Activated CD4-positive, alpha-beta T cell treated with anti-CD3 and anti-CD28 coated beads, Interleukin-2, Interleukin-6, amounts not matched to agents 100 ng/mL and 50 ng/mL, durations not matched to agents 16 hours and 8 hours (primary cell): ENCODE results near the gene DNM3.
"Not testable (repeated sequence)": the region's sequence is repeated elsewhere in the genome, so short reads cannot be mapped to it uniquely, and the experiment has no call there.

Experiments used
- DNase-seq: peaks from one replicate; pipeline ENCODE4 v3.0.0-alpha.2; 2020

DNM3 gene

GRCh38 chr1:171841050-171841910 is at the start of gene DNM3:
DNM3 (plus strand) TSS chr1:171841498; CDS start chr1:171841657, 159 bp downstream.
- DNase-seq, result peak; percentile 84

GRCh38 chr1:171792656-171793369 is 48.5 kb upstream of the DNM3 start:
- no peak for DNase-seq

DNA sequence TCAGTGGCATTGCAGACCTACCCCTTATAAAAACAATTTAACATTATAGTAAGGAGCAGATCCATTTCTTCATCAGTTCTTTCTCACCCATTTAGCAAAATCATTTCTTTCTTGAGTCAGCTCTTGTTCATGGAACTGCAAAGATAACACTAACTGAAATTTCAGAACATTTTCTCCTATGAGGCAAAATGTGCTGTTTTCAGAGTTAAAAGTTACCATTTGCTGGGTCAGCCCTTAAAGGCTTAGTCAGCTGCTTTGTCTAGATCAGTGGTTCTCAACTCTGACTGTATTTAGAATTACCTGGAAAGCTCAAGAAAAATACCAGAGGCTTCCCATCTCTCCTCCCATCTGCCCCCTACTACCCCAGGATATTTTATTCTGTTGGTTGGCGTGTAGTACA is 47.7 kb upstream of the DNM3 start:
- no peak for DNase-seq

- peak; percentile 81 for DNase-seq
Observed at GRCh38 chr1:171794085-171794484, 47.2 kb upstream of the DNM3 start.

DNA sequence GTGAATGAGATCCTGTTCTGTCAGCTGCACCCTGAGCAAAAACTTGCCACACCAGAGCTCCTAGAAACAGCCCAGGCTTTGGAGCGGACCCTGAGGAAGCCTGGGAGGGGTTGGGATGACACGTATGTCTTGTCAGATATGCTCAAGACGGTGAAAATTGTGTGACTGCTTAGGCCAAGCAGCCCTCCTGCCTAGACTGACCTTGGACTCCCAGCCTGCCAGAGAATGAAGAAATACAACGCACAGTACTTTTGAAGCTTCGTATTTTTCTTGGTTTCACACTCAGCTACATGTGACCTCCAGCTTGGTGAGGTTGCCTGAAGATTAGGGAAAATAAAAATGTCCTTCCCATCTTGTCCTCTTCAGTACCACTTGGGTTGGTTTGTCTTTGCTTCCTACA is 44.7 kb upstream of the DNM3 start:
- no peak for DNase-seq

GRCh38 chr1:171798311-171798710 is 43.0 kb upstream of the DNM3 start:
- no peak for DNase-seq

DNA sequence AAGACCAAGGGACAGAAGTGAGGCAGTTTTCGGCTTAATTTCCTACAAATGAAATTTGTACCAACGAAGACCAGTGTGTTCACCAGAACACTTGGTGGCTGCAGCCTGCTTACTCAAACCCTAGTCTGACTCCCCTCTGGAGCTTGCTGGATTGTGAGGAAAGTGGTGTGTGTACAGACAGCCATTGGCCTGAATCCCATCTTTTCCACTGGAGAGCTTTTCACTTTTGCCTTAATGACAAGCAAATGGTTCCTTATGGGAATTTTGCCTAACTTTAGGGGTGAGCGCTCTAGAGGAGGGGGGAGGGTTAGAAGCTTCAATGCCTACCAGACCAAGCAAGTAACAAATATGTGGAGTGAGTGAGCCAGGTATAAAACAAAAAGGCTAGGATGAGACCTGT is 42.5 kb upstream of the DNM3 start:
- no peak for DNase-seq

GRCh38 chr1:171799166-171799565 is 42.1 kb upstream of the DNM3 start:
- no peak for DNase-seq

DNA sequence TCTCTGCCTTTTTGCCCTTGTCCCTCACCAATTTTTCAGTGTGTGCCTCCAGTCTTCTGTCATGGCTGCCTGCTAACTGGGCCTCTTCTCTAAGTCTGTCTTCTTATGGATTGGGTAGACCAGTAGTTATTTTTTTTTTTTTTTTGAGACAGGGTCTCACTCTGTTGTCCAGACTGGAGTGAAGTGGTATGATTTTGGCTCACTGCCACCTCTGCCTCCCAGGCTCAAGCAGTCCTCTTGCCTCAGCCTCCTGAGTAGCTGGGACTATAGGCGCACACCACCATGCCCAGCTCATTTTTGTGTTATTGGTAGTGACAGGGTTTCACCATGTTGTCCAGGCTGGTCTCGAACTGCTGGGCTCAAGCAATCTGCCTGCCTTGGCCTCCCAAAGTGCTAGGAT is 41.6 kb upstream of the DNM3 start:
- not testable (repeated sequence) for DNase-seq

DNA sequence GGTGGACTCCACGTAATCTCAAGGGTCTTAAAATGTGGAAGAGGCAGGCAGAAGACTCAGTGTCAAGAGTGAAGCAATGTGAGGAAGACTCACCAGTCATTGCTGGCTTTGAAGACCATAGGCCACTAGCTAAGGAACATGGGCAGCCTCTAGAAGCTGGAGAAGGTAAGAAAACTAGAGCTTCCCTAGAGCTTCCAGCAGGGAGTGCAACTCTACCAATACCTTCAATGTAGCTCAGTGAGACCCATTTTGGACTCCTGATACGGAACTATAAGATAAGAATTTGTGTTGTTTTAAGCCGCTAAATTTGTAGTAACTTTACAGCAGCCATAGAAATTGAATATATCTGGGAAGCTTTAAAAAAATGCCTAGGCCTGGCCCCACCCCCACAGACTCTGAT is 41.0 kb upstream of the DNM3 start:
- no peak for DNase-seq

DNA sequence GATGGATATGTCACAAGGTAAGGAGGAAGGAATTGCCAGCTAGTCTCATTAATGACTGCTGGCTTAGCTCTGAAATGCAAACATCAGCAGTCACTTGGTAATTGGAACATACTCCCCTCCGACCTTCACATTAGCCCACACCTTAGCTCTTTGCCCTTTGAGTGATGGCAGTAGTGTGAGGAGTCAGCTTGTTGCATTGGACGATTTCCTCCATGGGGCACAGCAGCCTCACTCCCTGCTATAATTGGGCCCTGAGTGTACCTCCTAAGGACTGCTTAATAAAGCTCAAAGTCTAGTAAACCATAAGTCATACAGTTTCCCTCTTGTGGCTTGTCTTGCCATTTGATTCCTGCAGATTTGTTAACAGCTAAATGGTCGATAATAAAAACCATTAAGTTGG is 40.4 kb upstream of the DNM3 start:
- DNase-seq, result no peak

DNA sequence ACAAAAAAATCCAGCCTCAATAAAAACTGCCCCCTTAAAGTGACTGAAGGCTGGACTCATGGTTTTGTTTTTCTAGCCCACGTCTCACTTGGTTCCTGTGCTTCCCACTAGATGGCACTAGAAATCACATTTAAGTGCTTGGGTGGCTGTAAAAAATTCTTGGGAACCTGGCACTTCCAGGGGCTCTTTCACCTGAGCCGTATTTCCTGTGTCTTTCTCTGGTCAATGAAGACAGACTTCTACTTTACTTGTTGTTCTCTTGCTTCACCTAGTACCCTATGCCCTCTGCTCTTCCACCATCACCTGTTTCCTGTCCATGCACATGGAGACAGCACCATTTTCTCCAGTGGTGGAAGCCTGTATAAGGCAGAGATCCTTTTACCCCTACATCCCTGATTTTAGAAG is 39.8 kb upstream of the DNM3 start:
- DNase-seq, result peak; percentile 37

DNA sequence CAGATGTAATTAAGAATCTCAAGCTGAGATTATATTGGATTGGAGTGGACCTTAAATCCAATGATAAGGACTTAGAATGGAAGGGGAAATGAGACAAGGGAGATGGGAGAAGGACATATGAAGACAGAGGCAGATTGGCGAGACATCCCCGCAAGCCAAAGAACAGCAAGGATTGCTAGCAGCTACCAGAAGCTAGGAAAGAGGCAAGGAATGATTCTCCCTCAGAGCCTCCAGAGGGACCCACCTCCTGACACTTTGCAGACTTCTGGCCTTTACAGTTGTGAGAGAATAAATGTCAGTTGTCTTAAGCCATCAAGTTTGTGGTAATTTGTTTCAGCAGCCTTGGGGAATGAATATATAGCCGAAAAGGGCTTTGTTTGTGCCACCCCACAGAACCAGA is 39.1 kb upstream of the DNM3 start:
- no peak for DNase-seq

DNA sequence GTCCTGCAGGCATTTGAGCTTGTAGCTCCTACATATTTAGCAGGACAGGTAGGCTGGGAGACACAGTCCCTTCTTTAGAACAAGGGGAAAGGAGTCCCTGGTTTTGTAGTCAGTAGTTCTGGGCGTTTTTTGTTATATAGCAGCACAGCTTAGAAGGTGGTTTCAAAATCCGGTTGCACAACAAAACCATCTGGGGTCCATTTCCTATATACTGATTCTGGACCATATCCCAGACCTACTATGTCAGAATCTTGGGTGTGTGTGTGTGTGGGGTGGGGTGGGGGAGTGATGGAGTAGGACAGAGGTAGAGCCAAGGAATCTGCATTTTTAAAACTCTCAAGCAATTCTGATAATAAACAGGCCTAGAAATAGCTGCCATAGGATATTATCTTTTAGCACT is 38.3 kb upstream of the DNM3 start:
- no peak for DNase-seq

DNA sequence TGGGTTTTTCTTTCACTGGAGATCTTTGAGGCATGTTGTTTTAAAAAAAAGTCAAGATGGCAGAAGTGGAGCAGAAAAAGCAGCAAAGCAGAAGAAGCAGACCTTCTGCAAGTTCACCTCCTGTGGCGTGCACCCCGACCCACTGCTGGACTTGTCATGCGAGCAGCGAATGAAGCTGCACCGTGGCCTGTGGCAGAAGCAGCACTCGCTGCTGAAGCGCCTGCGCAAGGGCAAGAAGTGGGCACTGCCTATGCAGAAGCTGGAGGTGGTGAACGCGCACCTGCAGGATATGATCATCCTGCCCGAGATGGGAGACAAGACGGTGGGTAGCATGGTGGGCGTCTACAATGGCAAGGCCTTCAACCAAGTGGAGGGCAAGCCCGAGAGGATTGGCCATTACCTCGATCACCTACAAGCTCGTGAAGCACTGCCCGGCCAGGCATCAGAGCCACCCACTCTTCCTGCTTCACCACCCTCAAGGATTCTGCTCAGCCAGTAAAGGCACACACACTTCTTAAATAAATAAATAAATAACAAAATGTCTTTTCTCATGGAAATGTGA is 37.8 kb upstream of the DNM3 start:
- DNase-seq, result no peak

DNA sequence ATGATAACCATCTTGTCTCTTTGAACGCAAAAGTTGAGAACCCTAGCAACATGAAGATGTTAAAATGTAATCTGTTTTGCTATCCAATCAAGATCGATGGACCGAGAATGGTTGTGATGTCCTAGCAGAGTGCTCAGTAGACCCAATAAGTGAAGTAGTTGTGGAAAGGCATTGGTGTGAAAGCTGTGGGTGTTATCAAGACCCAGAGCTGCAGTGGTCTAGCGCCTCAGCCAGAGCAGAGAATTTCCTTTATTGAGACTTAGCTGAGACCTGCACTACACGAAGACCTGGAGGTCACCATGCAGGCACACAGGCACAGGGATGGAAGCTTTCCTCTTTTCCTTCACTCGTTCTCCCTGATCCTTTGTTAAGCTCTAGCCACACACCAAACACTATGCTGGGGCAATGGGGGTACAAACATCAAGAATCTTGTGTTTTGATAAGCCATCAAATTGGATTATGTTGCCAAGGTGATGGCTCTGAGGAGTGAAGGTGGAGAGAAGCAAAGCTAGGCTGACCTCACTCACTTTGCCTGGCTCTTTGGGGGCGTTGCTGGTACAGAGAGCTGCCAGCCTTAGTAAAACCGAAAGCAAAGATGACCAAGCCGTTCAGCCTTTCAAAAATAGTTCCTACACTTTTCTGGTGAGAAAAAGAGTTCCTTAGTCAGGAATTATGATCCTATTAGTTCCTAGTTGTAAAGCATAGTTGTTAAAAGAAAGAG is 35.7 kb upstream of the DNM3 start:
- DNase-seq, result peak; percentile 22

DNA sequence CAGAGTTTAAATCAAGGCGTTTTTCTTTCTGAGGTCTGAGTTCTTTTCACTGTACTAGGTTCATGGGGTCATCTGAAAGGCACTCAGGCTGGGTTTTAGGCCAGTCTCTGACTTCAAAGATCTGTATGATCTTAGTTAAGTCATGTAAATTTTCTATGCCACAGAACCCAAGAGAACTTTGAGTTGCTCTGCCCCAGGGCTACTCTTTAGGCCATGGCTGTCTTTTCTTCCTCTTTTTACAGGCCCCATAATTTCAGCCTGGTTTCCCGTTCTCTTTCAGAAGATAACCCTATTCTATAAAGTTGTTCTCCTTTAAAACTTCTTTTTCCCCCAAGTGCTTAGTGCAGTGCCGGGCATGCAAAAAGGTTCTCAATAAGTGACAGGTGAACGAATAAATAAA is 33.7 kb upstream of the DNM3 start:
- DNase-seq, result no peak

- DNase-seq, result no peak
Observed at GRCh38 chr1:171809834-171810233, 31.5 kb upstream of the DNM3 start.

DNA sequence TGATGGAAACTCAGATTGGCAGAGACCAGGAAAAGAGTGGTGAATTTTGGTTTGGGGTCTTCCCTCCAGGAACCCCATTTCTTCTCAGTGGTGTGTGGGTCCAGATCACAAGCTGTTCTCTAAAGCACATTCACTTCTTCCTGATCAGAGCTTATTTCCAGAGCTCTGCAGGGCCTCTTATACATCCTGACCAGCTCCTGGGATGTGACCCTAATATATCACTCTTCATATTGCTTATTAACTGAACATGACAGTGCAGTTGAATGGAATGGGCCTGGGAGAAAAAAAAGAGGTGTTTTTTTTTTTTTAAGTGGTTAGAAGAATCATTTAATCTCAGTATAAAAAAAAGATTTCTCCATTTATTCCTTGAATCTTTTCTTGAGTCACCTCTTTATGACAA is 29.6 kb upstream of the DNM3 start:
- DNase-seq, result no peak

- no peak for DNase-seq
Observed at GRCh38 chr1:171814692-171815091, 26.6 kb upstream of the DNM3 start.

- DNase-seq, result no peak
Observed at GRCh38 chr1:171816300-171816901, 24.9 kb upstream of the DNM3 start.

DNA sequence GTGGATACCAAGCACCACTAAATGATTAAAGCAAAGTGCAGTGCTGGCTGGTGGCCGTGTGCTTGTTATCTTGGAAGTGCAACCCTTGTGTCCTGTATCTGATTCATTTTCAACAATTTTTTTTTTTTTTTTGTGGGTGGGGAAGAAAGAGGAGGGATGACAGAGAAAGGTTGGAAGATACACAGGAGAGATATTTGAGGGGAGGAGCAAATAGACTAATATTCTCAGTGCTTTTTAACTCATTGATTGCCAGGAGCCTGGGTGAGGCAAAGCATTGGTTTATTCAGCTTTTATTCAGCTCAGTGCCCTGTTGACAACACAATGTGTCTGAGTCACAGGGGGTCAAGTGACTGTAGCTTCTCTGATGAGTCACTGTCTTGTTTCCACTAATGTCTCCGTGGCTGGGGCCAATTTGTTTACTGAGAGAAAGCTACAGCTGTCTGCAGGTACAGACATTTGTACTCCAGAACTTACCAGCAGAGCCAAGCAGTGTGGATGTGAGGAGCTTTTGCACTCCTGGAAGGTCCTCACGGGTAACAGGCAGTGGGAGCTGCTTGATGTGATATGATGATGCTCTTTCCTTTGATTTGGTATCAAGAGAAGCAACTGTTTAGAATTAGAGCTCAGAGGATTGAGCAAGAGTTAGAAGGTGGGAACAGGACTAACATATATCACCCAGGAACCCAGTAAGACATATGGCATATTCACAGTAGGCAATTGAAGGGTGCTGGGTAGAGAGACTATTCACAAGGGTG is 23.6 kb upstream of the DNM3 start:
- DNase-seq, result peak; percentile 88
